Stimulated activated CD4-positive, alpha-beta T cell treated with anti-CD3 and anti-CD28 coated beads, TNF-alpha, amount 100 ng/mL, for 48 hours (primary cell): ENCODE results near the gene MYH2.
"Not testable (repeated sequence)": the region's sequence is repeated elsewhere in the genome, so short reads cannot be mapped to it uniquely, and the experiment has no call there.

Experiments
- DNase-seq, 3 donors: peaks; one replicate each; pipeline ENCODE4 v3.0.0-alpha.2; 2020; ENCODE audit warnings: low read depth in 3 of 3

Gene MYH2

GRCh38 chr17:10549096-10549842 is at the start of gene MYH2:
Gene MYH2 (minus strand): TSS chr17:10549658. CDS start chr17:10547920, 1,738 bp downstream.
- DNase-seq: no peak

GRCh38 chr17:10598621-10599020 is 49.2 kb upstream of the MYH2 start:
- no peak for DNase-seq

- no peak for DNase-seq
Measured at GRCh38 chr17:10589553-10590145, 40.2 kb upstream of the MYH2 start.

- no peak for DNase-seq
Measured at GRCh38 chr17:10585529-10585928, 36.1 kb upstream of the MYH2 start.

GRCh38 chr17:10583834-10584233 is 34.4 kb upstream of the MYH2 start:
- no peak for DNase-seq

GRCh38 chr17:10579270-10579669 is 29.8 kb upstream of the MYH2 start:
- DNase-seq: no peak

GRCh38 chr17:10574324-10574723 is 24.9 kb upstream of the MYH2 start:
- no peak for DNase-seq

GRCh38 chr17:10563991-10564660 is 14.7 kb upstream of the MYH2 start:
- no peak for DNase-seq

GRCh38 chr17:10558049-10558448 is 8.6 kb upstream of the MYH2 start:
- DNase-seq: no peak

- no peak for DNase-seq
Measured at GRCh38 chr17:10557422-10557821, 8.0 kb upstream of the MYH2 start.

- no peak for DNase-seq
Measured at GRCh38 chr17:10556301-10557005, 7.0 kb upstream of the MYH2 start.

- DNase-seq: no peak
Measured at GRCh38 chr17:10550014-10550413, 556 bp upstream of the MYH2 start.

GRCh38 chr17:10547351-10547750 is 2.1 kb downstream of the MYH2 start:
- no peak for DNase-seq

- not testable (repeated sequence) for DNase-seq
Measured at GRCh38 chr17:10543486-10543885, 6.0 kb downstream of the MYH2 start.

- DNase-seq: not testable (repeated sequence)
Measured at GRCh38 chr17:10541179-10541578, 8.3 kb downstream of the MYH2 start.

GRCh38 chr17:10532026-10532425 is 17.4 kb downstream of the MYH2 start:
- DNase-seq: no peak

GRCh38 chr17:10527419-10527818 is 22.0 kb downstream of the MYH2 start:
- DNase-seq: no peak

- no peak for DNase-seq
Measured at GRCh38 chr17:10526517-10526916, 22.9 kb downstream of the MYH2 start.

- DNase-seq: no peak
Measured at GRCh38 chr17:10523064-10523463, 26.4 kb downstream of the MYH2 start.

- DNase-seq: no peak
Measured at GRCh38 chr17:10521949-10522348, 27.5 kb downstream of the MYH2 start.

GRCh38 chr17:10518271-10519037 is 31.0 kb downstream of the MYH2 start, which contains the start of gene MYH1:
Gene MYH1 (minus strand): TSS chr17:10518542. CDS start chr17:10516642, 1,900 bp downstream.
- no peak for DNase-seq
